K562 (cell line): ENCODE measurements around the gene KIF15. TPM values are rescaled to one million over a fixed set of nuclear protein-coding genes. Genes with fewer than 3 reads are reported as not detected.
A peak's percentile ranks its signal among the peaks of the same experiment; 100 is the strongest.

Experiments used
- ATAC-seq: fragments of 200-7000 bp; cut with Tn5 transposase; 3 replicates; pipeline ENCODE4 v1.9.1; 2020; ENCODE audit warnings: moderate library complexity
- BruUV-seq: library from RNA; stranded (reverse); fragments of 400-500 nt; replicated peaks from 2 replicates; lab custom pipeline; 2021; lab: Mats Ljungman, UMichigan
- CTCF ChIA-PET: fragments of 300-600 bp; formaldehyde crosslinking; extraction: SDS; loops from one replicate; lab custom pipeline; 2021; ENCODE audit warnings: low intra/inter-chr PET ratio; lab: Yijun Ruan, JAX
- POLR2A ChIA-PET: fragments of 300-600, 350-650 bp; sonication (Branson Sonifier 250); formaldehyde crosslinking; extraction: SDS; loops from one replicate; lab custom pipeline; 2021; ENCODE audit warnings: antibody characterized with exemption, inconsistent platforms; lab: Yijun Ruan, JAX
- DNase-seq, 4 experiments: peaks; one replicate each; pipeline versions ENCODE4 v3.0.0 to v3.0.0-alpha.2; 2011 to 2018; ENCODE audit warnings: low spot score in 3 of 4, mixed read lengths in 3 of 4; ENCODE audit errors: extremely low read depth in 1 of 4
- FAIRE-seq: peaks from 2 replicates; lab custom pipeline; 2011; peaks lifted over from hg19 to GRCh38; lab: Jason Lieb, UNC
- H2AFZ ChIP-seq: 2 replicates; pipeline ENCODE4 v1.6.0; 2011; ENCODE audit warnings: low read depth, low read length, control low read depth, inconsistent platforms
- H3K27ac ChIP-seq: fragments of 200-600 bp; 3 replicates; pipeline ENCODE4 v1.8.0; 2011; ENCODE audit warnings: low read depth, mild to moderate bottlenecking, control low read depth, inconsistent platforms, low read length, moderate library complexity, mixed read lengths; ENCODE audit errors: extremely low read depth
- H3K27me3 ChIP-seq, 2 experiments: fragments of 300-600 bp in 1 of 2; 2 replicates in 1 of 2; 3 replicates in 1 of 2; pipeline versions ENCODE4 v1.6.0 to v1.8.0; 2011; ENCODE audit warnings: inconsistent platforms in 2 of 2, low read length in 2 of 2, mild to moderate bottlenecking in 1 of 2, mixed read lengths in 1 of 2, moderate library complexity in 1 of 2; ENCODE audit not compliant: control insufficient read depth in 2 of 2, insufficient read depth in 2 of 2
- H3K36me3 ChIP-seq: fragments of 300-600 bp; 3 replicates; pipeline ENCODE4 v1.8.0; 2011; ENCODE audit warnings: mild to moderate bottlenecking, low read length, inconsistent platforms; ENCODE audit not compliant: control insufficient read depth, insufficient read depth
- H3K4me1 ChIP-seq, 2 experiments: fragments of 200-600 bp in 1 of 2; replicated peaks in 1 of 2; 2 replicates in 1 of 2; 3 replicates in 1 of 2; pipeline versions ENCODE4 v1.5.1 to v1.8.0; 2011; ENCODE audit warnings: inconsistent platforms in 2 of 2, low read length in 2 of 2, mild to moderate bottlenecking in 1 of 2, mixed read lengths in 1 of 2, moderate library complexity in 1 of 2; ENCODE audit not compliant: control insufficient read depth in 2 of 2, insufficient read depth in 2 of 2
- H3K4me2 ChIP-seq: 2 replicates; pipeline ENCODE4 v1.6.1; 2011; ENCODE audit warnings: low read length, control low read depth, inconsistent platforms, mixed read lengths; ENCODE audit not compliant: insufficient read depth
- H3K4me3 ChIP-seq: fragments of 200-600 bp; sonication (generic), shearing (Covaris generic); 2 replicates; pipeline ENCODE4 v1.5.1; 2016; ENCODE audit warnings: control low read depth, inconsistent platforms
- H3K79me2 ChIP-seq: fragments of 200-600 bp; 3 replicates; pipeline ENCODE4 v1.8.0; 2011; ENCODE audit warnings: low read length, inconsistent platforms; ENCODE audit not compliant: control insufficient read depth, insufficient read depth
- H3K9ac ChIP-seq, 2 experiments: 2 replicates each; pipeline versions ENCODE4 v1.6.0 to v1.6.1; 2011; ENCODE audit warnings: low read depth in 2 of 2, low read length in 2 of 2, control low read depth in 1 of 2, inconsistent platforms in 1 of 2, mild to moderate bottlenecking in 1 of 2, mixed read lengths in 1 of 2; ENCODE audit not compliant: insufficient read depth in 1 of 2
- H3K9me1 ChIP-seq: one replicate; pipeline ENCODE4 v1.6.0; 2011; ENCODE audit warnings: inconsistent platforms, mild to moderate bottlenecking, low read length, moderate library complexity; ENCODE audit not compliant: control insufficient read depth, insufficient read depth
- H3K9me3 ChIP-seq: replicated peaks from 2 replicates; pipeline ENCODE4 v1.5.1; 2011; ENCODE audit warnings: low read depth, low read length, inconsistent platforms; ENCODE audit not compliant: control insufficient read depth, insufficient read depth
- H4K20me1 ChIP-seq: replicated peaks from 2 replicates; pipeline ENCODE4 v1.6.1; 2011; ENCODE audit warnings: low read length, inconsistent platforms, mixed read lengths; ENCODE audit not compliant: control insufficient read depth, insufficient read depth
- MIER1 ChIP-seq: fragments of 450-650 bp; IDR thresholded peaks from 2 replicates; pipeline ENCODE4 v1.6.1; 2016; ENCODE audit warnings: antibody characterized with exemption, mild to moderate bottlenecking, low read depth
- PYGO2 ChIP-seq: fragments of 450-650 bp; IDR thresholded peaks from 2 replicates; pipeline ENCODE4 v1.6.1; 2016; ENCODE audit warnings: mild to moderate bottlenecking, missing genetic modification characterization, moderate library complexity, missing compliant biosample characterization
- ZNF263 ChIP-seq: sonication (generic); formaldehyde crosslinking; IDR thresholded peaks from 2 replicates; pipeline ENCODE4 v1.8.0; 2022; ENCODE audit warnings: mild to moderate bottlenecking, missing genetic modification reagents, borderline replicate concordance
- WGBS: fragments of 100-300 bp; shearing (Covaris generic); methylation state at CpG from one replicate; pipeline ENCODE4 v1.1.6; 2016; ENCODE audit warnings: low coverage, mixed read lengths; ENCODE audit not compliant: insufficient coverage; ENCODE audit errors: missing lambda C conversion rate; 5-methylcytosine and 5-hydroxymethylcytosine counted together
- in situ Hi-C: fragments of 300-500 bp; cut with MboI; formaldehyde crosslinking; loops from 4 replicates; pipeline ENCODE4 v1.15.0; 2018; ENCODE audit warnings: inconsistent platforms, mixed read lengths
- intact Hi-C: fragments of 100-400 bp; cut with micrococcal nuclease; formaldehyde crosslinking; loops from 2 replicates; pipeline ENCODE4 v1.14.2; 2022
- polyA plus RNA-seq, 8 experiments: library from polyadenylated mRNA; depleted of rRNA in 4 of 8; stranded (reverse) in 5 of 8; unstranded in 3 of 8; fragments of >200 nt; fragmentation: Nextera tagmentation in 2 of 8; fragmentation: Illumina TruSeq in 1 of 8; extraction: Ambion mirVana in 2 of 8; extraction: Trizol in 1 of 8; gene quantifications; 2 replicates each; pipeline versions ENCODE4 v1.2.1 to v1.2.3, GENCODE V29; 2011 to 2014; ENCODE audit warnings: inconsistent platforms in 1 of 8, missing spikeins in 1 of 8
- total RNA-seq, 7 experiments: library from RNA; depleted of rRNA in 6 of 7; stranded (reverse); fragments of >200 nt in 6 of 7; fragmentation: Illumina TruSeq in 2 of 7; extraction: Trizol in 2 of 7; gene quantifications; 2 replicates each; pipeline versions ENCODE4 v1.2.1 to v1.2.3, GENCODE V29; 2011 to 2021; ENCODE audit warnings: low replicate concordance in 1 of 7
- TF ChIP-seq, protein P1 (sequence below), 2 experiments: fragments of 450-650 bp; IDR thresholded peaks; 2 replicates each; pipeline ENCODE4 v1.6.1; 2016; ENCODE audit warnings: mild to moderate bottlenecking in 2 of 2, borderline replicate concordance in 1 of 2, low read depth in 1 of 2, moderate library complexity in 1 of 2
- TF ChIP-seq, protein P2 (sequence below), 2 experiments: fragments of 450-650 bp; formaldehyde crosslinking in 1 of 2; IDR thresholded peaks; 2 replicates each; pipeline versions ENCODE4 v1.4.0 to v1.6.1; 2014 to 2020; ENCODE audit warnings: mild to moderate bottlenecking in 2 of 2, borderline replicate concordance in 1 of 2, low read depth in 1 of 2

The KIF15 gene
- total and polyA plus RNA-seq, 9 of the 15 experiments (the other 6 are each of a cell fraction or from before 2014, with no cell fraction given), result 9.0 to 45.9 (median 26.0) TPM

DNA sequence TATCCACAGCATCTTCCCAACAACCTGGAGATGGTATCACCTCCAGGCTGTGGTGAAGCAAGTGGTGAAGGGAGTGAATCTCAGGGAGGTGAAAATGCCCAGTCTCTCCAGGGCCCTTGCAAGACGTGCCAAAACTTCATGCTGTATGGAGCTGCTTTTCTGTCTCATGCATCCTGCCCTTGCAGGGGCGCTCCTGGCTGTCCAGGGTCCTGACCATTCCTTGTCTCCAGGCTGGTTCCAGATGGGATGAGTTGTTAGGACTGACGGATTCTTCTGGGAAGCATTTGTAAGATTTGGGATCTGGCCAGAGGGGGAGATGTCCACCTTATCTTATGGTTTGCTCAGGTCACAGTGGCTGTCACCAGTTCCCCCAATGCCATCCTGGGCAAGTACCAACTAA, 128.7 kb downstream of the KIF15 start:
- BruUV-seq, result no TSS peak
- Histone ChIP-seq H3K4me1 (no peaks in the 10 kb centered on the region), H3K27me3 (peaks cover 26 to 55% of the 10 kb centered on the region in 2 experiments), H2AFZ (no peak overlapping the region), H3K27ac (no peak overlapping the region), H3K4me2 (no peak overlapping the region)
- POLR2A ChIA-PET, result interaction anchor here (0.6 to 0.7 kb wide), 2 partner anchors 23 to 1761 kb away, joined by 3 to 4 read pairs; no protein-coding TSS in a partner anchor
- CTCF ChIA-PET, result no interaction called here
- TF ChIP-seq PYGO2 (tag) (no peak), MIER1 (peak; percentile 42; the same call in 1 of the 2 replicates), ZNF263 (no peak)
- TF ChIP-seq, protein P1, sequence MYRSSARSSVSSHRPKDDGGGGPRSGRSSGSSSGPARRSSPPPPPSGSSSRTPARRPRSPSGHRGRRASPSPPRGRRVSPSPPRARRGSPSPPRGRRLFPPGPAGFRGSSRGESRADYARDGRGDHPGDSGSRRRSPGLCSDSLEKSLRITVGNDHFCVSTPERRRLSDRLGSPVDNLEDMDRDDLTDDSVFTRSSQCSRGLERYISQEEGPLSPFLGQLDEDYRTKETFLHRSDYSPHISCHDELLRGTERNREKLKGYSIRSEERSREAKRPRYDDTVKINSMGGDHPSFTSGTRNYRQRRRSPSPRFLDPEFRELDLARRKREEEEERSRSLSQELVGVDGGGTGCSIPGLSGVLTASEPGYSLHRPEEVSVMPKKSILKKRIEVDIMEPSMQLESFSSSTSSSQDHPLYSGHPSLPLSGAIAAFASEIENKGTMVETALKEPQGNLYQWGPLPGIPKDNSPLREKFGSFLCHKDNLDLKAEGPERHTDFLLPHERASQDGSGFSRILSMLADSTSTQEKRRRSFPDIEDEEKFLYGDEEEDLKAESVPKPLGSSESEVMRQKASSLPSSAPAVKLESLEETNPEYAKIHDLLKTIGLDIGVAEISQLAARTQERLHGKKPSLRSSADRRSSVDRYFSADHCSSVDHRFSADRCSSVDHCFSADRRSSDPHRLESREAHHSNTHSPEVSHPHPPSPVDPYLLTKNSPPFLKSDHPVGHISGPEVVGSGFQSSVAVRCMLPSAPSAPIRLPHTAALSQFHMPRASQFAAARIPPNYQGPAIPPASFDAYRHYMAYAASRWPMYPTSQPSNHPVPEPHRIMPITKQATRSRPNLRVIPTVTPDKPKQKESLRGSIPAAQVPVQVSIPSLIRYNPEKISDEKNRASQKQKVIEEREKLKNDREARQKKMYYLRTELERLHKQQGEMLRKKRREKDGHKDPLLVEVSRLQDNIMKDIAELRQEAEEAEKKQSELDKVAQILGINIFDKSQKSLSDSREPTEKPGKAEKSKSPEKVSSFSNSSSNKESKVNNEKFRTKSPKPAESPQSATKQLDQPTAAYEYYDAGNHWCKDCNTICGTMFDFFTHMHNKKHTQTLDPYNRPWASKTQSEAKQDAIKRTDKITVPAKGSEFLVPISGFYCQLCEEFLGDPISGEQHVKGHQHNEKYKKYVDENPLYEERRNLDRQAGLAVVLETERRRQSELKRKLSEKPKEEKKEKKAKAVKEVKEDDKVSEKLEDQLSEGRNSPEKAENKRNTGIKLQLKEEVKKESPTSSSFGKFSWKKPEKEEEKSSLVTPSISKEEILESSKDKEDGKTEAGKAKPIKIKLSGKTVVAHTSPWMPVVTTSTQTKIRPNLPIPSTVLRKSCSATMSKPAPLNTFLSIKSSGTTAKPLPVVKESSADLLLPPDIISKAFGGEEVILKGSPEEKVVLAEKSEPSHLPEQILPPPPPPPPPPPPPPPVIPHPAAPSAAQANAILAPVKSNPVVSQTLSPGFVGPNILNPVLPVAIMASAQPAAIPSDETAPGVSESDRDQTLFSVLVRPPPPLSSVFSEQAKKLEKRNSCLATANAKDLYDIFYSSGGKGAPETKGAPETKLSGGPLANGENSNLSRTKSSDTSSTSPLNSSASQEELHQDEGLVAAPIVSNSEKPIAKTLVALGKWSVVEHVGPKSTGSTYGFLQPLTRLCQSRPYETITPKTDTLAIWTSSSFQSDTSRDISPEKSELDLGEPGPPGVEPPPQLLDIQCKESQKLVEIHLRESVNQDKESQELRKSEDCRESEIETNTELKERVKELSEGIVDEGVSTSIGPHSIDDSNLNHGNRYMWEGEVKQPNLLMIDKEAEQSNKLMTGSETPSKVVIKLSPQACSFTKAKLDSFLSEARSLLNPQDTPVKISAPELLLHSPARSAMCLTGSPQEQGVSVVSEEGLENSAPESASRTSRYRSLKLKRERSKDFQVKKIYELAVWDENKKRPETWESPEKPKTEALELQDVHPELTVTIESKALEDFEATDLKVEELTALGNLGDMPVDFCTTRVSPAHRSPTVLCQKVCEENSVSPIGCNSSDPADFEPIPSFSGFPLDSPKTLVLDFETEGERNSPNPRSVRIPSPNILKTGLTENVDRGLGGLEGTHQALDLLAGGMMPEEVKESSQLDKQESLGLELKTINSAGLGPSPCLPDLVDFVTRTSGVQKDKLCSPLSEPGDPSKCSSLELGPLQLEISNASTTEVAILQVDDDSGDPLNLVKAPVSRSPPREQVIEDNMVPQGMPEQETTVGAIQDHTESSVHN (IDR thresholded peaks at IDR 0.05; ENCODE audit: borderline replicate concordance in 1 of 2, low read depth in 1 of 2), result no peak
- TF ChIP-seq, protein P2, sequence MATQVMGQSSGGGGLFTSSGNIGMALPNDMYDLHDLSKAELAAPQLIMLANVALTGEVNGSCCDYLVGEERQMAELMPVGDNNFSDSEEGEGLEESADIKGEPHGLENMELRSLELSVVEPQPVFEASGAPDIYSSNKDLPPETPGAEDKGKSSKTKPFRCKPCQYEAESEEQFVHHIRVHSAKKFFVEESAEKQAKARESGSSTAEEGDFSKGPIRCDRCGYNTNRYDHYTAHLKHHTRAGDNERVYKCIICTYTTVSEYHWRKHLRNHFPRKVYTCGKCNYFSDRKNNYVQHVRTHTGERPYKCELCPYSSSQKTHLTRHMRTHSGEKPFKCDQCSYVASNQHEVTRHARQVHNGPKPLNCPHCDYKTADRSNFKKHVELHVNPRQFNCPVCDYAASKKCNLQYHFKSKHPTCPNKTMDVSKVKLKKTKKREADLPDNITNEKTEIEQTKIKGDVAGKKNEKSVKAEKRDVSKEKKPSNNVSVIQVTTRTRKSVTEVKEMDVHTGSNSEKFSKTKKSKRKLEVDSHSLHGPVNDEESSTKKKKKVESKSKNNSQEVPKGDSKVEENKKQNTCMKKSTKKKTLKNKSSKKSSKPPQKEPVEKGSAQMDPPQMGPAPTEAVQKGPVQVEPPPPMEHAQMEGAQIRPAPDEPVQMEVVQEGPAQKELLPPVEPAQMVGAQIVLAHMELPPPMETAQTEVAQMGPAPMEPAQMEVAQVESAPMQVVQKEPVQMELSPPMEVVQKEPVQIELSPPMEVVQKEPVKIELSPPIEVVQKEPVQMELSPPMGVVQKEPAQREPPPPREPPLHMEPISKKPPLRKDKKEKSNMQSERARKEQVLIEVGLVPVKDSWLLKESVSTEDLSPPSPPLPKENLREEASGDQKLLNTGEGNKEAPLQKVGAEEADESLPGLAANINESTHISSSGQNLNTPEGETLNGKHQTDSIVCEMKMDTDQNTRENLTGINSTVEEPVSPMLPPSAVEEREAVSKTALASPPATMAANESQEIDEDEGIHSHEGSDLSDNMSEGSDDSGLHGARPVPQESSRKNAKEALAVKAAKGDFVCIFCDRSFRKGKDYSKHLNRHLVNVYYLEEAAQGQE (IDR thresholded peaks at IDR 0.05; ENCODE audit: borderline replicate concordance), result peak; percentile 72
- TF ChIP-seq, protein P2 (CRISPR knock-in tag; IDR thresholded peaks at IDR 0.05; ENCODE audit: low read depth), result no peak
- TF ChIP-seq, all 486 proteins: peak for 2
- ATAC-seq (no peak), FAIRE-seq (no peak), DNase-seq (no peak)
- no peak overlapping the region for H3K4me3 ChIP-seq
- no peaks in the 10 kb centered on the region for H3K79me2 ChIP-seq
- no peaks in the 10 kb centered on the region for H3K9me1 ChIP-seq
- H3K36me3 ChIP-seq, result no peaks in the 10 kb centered on the region
- intact Hi-C loops (no loop called here), in situ Hi-C loops (no loop called here)
- H3K9me3 ChIP-seq, result no peaks in the 10 kb centered on the region
- 0% methylated on average over 3 of the region's 3 CpGs for WGBS
- H3K9ac ChIP-seq, result no peak overlapping the region
- no peaks in the 10 kb centered on the region; the same call in 1 of the 2 replicates for H4K20me1 ChIP-seq
